ENCODE results near the gene SERPINB12. TPM values are rescaled to one million over a fixed set of nuclear protein-coding genes. Genes with fewer than 3 reads are reported as not detected.
A peak's percentile ranks its signal among the peaks of the same experiment; 100 is the strongest.

The SERPINB12 gene
- total RNA-seq, 1 experiment from 2014 or later, result not detected

DNA sequence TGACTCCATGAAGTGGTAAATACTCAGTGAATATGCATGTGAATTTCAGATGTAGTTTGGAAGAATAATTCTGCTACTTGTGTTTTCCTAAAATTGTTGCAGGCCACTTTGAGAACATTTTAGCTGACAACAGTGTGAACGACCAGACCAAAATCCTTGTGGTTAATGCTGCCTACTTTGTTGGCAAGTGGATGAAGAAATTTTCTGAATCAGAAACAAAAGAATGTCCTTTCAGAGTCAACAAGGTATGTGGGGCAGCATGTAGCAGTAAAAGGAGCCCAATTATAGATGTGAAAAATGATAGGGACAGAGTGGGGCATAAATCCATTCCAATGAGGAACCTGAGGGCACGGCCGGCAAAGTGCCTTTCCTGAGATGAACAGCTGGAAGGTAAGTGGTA lies 49.3 kb upstream of the SERPINB12 start:
- H3K23me2 ChIP-seq (ENCODE audit: insufficient read length, low read depth, low read length, poor library complexity, severe bottlenecking), result no peaks in the 10 kb centered on the region
- H3K9me3 Mint-ChIP-seq, result no peaks in the 10 kb centered on the region
- H3K9ac ChIP-seq (ENCODE audit: extremely low read depth, insufficient read length, low read length), result no peak overlapping the region
- H2BK12ac ChIP-seq (ENCODE audit: insufficient read length, low read depth, low read length), result no peak overlapping the region
- no peak overlapping the region for H3T11ph ChIP-seq (ENCODE audit: low read length)
- H3K4me1 ChIP-seq (ENCODE audit: insufficient read depth, low read length), result no peaks in the 10 kb centered on the region
- no peaks in the 10 kb centered on the region for H4K20me1 ChIP-seq (ENCODE audit: control insufficient read depth, insufficient read depth, insufficient read length)
- no peak overlapping the region for H2BK5ac ChIP-seq (ENCODE audit: insufficient read length, low read length)
- no peaks in the 10 kb centered on the region for H3K9me3 ChIP-seq (ENCODE audit: control insufficient read depth, low read depth, low read length)
- H3K79me1 ChIP-seq (ENCODE audit: insufficient read depth, low read depth, low read length, poor library complexity, severe bottlenecking), result no peaks in the 10 kb centered on the region
- H3K79me2 ChIP-seq (ENCODE audit: insufficient read depth, low read length), result no peaks in the 10 kb centered on the region
- peak overlapping the region in 1 of 3 experiments; percentile 50; a peak in 1 of 7 replicates for H3K27ac Mint-ChIP-seq
- H2BK120ac ChIP-seq (ENCODE audit: low read depth, low read length, poor library complexity, severe bottlenecking), result no peak overlapping the region
- H4K91ac ChIP-seq (ENCODE audit: insufficient read length, low read depth, low read length), result no peak overlapping the region
- no peak overlapping the region for H3K14ac ChIP-seq (ENCODE audit: insufficient read depth, low read length)
- no peaks in the 10 kb centered on the region for H3K27me3 Mint-ChIP-seq (ENCODE audit: low read depth)
- no peak overlapping the region for H2AFZ ChIP-seq (ENCODE audit: low read length)
- no CpG with 5 or more reads among the region's 3 CpGs for WGBS (ENCODE audit: extremely low coverage, insufficient read length, low lambda C conversion rate)
- no peak overlapping the region for H3K56ac ChIP-seq (ENCODE audit: insufficient read length, low read depth, low read length)
- no peaks in the 10 kb centered on the region; a peak in 1 of 7 replicates for H3K36me3 Mint-ChIP-seq (ENCODE audit: insufficient read depth in 1 of 3, low read depth in 3 of 3)
- no peak overlapping the region for H4K8ac ChIP-seq (replicated peaks; ENCODE audit: insufficient read length, low read depth, low read length)
- no peak overlapping the region for H2BK15ac ChIP-seq (ENCODE audit: low read depth, low read length)
- no peak for DNase-seq
- H2BK20ac ChIP-seq (ENCODE audit: low read depth, low read length, poor library complexity, severe bottlenecking), result no peak overlapping the region
- H2AK5ac ChIP-seq (ENCODE audit: insufficient read length, low read length), result no peak overlapping the region
- no peak overlapping the region for H3K27ac ChIP-seq (ENCODE audit: insufficient read length, low read depth, low read length)
- H3K23ac ChIP-seq (ENCODE audit: insufficient read length, low read depth, low read length), result no peak overlapping the region
- no peak overlapping the region for H3K4me2 ChIP-seq (ENCODE audit: insufficient read depth, insufficient read length, low read length)
- no peak overlapping the region for H3K4ac ChIP-seq (ENCODE audit: low read depth, low read length)
- H3K4me1 Mint-ChIP-seq, result peaks cover 0 to 5% of the 10 kb centered on the region in 2 experiments; a peak in 3 of 4 replicates
- TF ChIP-seq, protein P1, sequence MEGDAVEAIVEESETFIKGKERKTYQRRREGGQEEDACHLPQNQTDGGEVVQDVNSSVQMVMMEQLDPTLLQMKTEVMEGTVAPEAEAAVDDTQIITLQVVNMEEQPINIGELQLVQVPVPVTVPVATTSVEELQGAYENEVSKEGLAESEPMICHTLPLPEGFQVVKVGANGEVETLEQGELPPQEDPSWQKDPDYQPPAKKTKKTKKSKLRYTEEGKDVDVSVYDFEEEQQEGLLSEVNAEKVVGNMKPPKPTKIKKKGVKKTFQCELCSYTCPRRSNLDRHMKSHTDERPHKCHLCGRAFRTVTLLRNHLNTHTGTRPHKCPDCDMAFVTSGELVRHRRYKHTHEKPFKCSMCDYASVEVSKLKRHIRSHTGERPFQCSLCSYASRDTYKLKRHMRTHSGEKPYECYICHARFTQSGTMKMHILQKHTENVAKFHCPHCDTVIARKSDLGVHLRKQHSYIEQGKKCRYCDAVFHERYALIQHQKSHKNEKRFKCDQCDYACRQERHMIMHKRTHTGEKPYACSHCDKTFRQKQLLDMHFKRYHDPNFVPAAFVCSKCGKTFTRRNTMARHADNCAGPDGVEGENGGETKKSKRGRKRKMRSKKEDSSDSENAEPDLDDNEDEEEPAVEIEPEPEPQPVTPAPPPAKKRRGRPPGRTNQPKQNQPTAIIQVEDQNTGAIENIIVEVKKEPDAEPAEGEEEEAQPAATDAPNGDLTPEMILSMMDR (conservative IDR thresholded peaks at IDR 0.05), result no peak
- no peak overlapping the region for H3K18ac ChIP-seq (ENCODE audit: insufficient read length, low read depth, low read length)
- H3K4me3 Mint-ChIP-seq, result no peak overlapping the region
- H4K5ac ChIP-seq (ENCODE audit: insufficient read length, low read depth, low read length), result no peak overlapping the region
- no peaks in the 10 kb centered on the region for H3K27me3 ChIP-seq (ENCODE audit: insufficient read depth, low read length)
